HG03095 (cell line): ENCODE data around the gene RGS7.
"Not testable (repeated sequence)": the region's sequence is repeated elsewhere in the genome, so short reads cannot be mapped to it uniquely, and the experiment has no call there.

ENCODE experiments used
- ATAC-seq: cut with Tn5 transposase; IDR thresholded peaks from one replicate; pipeline ENCODE4 v1.9.1; 2021; ENCODE audit warnings: moderate library complexity; ENCODE audit not compliant: unreplicated experiment

Gene RGS7

GRCh38 chr1:241332037-241332409 is 25.0 kb downstream of the RGS7 start:
- no peak for ATAC-seq

GRCh38 chr1:241331328-241332036 is 25.5 kb downstream of the RGS7 start:
- ATAC-seq, result no peak

GRCh38 chr1:241330619-241331327 is 26.2 kb downstream of the RGS7 start:
- ATAC-seq, result peak; percentile 55

GRCh38 chr1:241325456-241325855 is 31.5 kb downstream of the RGS7 start:
- no peak for ATAC-seq

GRCh38 chr1:241323514-241324195 is 33.4 kb downstream of the RGS7 start:
- no peak for ATAC-seq

- ATAC-seq, result no peak
Measured at GRCh38 chr1:241317676-241318075, 39.3 kb downstream of the RGS7 start.

GRCh38 chr1:241316372-241316771 is 40.6 kb downstream of the RGS7 start:
- no peak for ATAC-seq

- ATAC-seq, result no peak
Measured at GRCh38 chr1:241311056-241311746, 45.8 kb downstream of the RGS7 start.

- no peak for ATAC-seq
Measured at GRCh38 chr1:241310451-241310850, 46.6 kb downstream of the RGS7 start.

GRCh38 chr1:241309651-241310050 is 47.4 kb downstream of the RGS7 start:
- ATAC-seq, result no peak

GRCh38 chr1:241308471-241308870 is 48.5 kb downstream of the RGS7 start:
- no peak for ATAC-seq

- no peak for ATAC-seq
Measured at GRCh38 chr1:241308011-241308410, 49.0 kb downstream of the RGS7 start.

- no peak for ATAC-seq
Measured at GRCh38 chr1:241306125-241306790, 50.7 kb downstream of the RGS7 start.

- not testable (repeated sequence) for ATAC-seq
Measured at GRCh38 chr1:241302024-241302423, 55.0 kb downstream of the RGS7 start.

- ATAC-seq, result no peak
Measured at GRCh38 chr1:241299347-241299746, 57.7 kb downstream of the RGS7 start.

GRCh38 chr1:241292973-241293372 is 64.0 kb downstream of the RGS7 start:
- ATAC-seq, result no peak

- not testable (repeated sequence) for ATAC-seq
Measured at GRCh38 chr1:241291548-241291947, 65.5 kb downstream of the RGS7 start.

- no peak for ATAC-seq
Measured at GRCh38 chr1:241286486-241286885, 70.5 kb downstream of the RGS7 start.

GRCh38 chr1:241276391-241276790 is 80.6 kb downstream of the RGS7 start:
- no peak for ATAC-seq

GRCh38 chr1:241275981-241276380 is 81.0 kb downstream of the RGS7 start:
- no peak for ATAC-seq

- ATAC-seq, result no peak
Measured at GRCh38 chr1:241275226-241275625, 81.8 kb downstream of the RGS7 start.
